Neural cell (in vitro differentiated cells): ENCODE measurements around the gene ZNF672.

Experiments
- RAD21 ChIP-seq: fragments of 450-650 bp; conservative IDR thresholded peaks from 2 replicates; pipeline ENCODE4 v1.6.1; 2014; ENCODE audit warnings: antibody characterized with exemption, mild to moderate bottlenecking, moderate library complexity
- TF ChIP-seq, protein P1 (sequence below): fragments of 450-650 bp; IDR thresholded peaks from 2 replicates; pipeline ENCODE4 v1.5.1; 2014; ENCODE audit warnings: antibody characterized with exemption, mild to moderate bottlenecking, moderate library complexity; ENCODE audit not compliant: poor library complexity, severe bottlenecking

GRCh38 chr1:248792342-248792741 lies 45.7 kb upstream of the ZNF672 start:
- TF ChIP-seq RAD21: no peak
- TF ChIP-seq, protein P1, sequence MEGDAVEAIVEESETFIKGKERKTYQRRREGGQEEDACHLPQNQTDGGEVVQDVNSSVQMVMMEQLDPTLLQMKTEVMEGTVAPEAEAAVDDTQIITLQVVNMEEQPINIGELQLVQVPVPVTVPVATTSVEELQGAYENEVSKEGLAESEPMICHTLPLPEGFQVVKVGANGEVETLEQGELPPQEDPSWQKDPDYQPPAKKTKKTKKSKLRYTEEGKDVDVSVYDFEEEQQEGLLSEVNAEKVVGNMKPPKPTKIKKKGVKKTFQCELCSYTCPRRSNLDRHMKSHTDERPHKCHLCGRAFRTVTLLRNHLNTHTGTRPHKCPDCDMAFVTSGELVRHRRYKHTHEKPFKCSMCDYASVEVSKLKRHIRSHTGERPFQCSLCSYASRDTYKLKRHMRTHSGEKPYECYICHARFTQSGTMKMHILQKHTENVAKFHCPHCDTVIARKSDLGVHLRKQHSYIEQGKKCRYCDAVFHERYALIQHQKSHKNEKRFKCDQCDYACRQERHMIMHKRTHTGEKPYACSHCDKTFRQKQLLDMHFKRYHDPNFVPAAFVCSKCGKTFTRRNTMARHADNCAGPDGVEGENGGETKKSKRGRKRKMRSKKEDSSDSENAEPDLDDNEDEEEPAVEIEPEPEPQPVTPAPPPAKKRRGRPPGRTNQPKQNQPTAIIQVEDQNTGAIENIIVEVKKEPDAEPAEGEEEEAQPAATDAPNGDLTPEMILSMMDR: no peak
